Testis (tissue), 3 donors: Measurements from ENCODE around the gene MMP24. TPM values are rescaled to one million over a fixed set of nuclear protein-coding genes. Genes with fewer than 3 reads are reported as not detected.

Source experiments
- DNase-seq: peaks from one replicate; pipeline ENCODE4 v3.0.0-alpha.2; 2019
- H3K27ac ChIP-seq, 2 donors: fragments of 200-600 bp; sonication (generic); one replicate each; pipeline ENCODE4 v1.5.1; 2019
- H3K27me3 ChIP-seq: fragments of 200-600 bp; sonication (generic); one replicate; pipeline ENCODE4 v1.5.1; 2019
- H3K36me3 ChIP-seq: fragments of 200-600 bp; sonication (generic); one replicate; pipeline ENCODE4 v1.5.1; 2017; ENCODE audit warnings: low read depth; ENCODE audit errors: missing control alignments
- H3K4me1 ChIP-seq: fragments of 200-600 bp; sonication (generic); one replicate; pipeline ENCODE4 v1.5.1; 2019
- H3K4me3 ChIP-seq, 2 donors: fragments of 200-600 bp; sonication (generic); one replicate each; pipeline ENCODE4 v1.5.1; 2017 to 2019
- H3K9me3 ChIP-seq: fragments of 200-600 bp; sonication (generic); one replicate; pipeline ENCODE4 v1.5.1; 2017
- POLR2A ChIP-seq: fragments of 450-650 bp; IDR thresholded peaks from one replicate; pipeline ENCODE4 v1.6.1; 2017; ENCODE audit warnings: antibody characterized with exemption, mild to moderate bottlenecking, moderate library complexity
- WGBS, 2 donors: methylation state at CpG; one replicate each; pipeline ENCODE4 v1.1.5; 2018; 5-methylcytosine and 5-hydroxymethylcytosine counted together
- intact Hi-C: fragments of 100-400 bp; cut with DNase I; formaldehyde crosslinking; loops from one replicate; pipeline ENCODE4 v1.15.1; 2023; ENCODE audit warnings: low total_unique reads
- polyA plus RNA-seq: library from polyadenylated mRNA; stranded (reverse); fragments of 350-450 nt; fragmentation: Illumina TruSeq; extraction: RNeasy Lipid Tissue Mini Kit (QIAGEN cat#74804); gene quantifications from one replicate; pipeline ENCODE4 v1.2.3, GENCODE V29; 2014; ENCODE audit warnings: low read depth, low replicate concordance; ENCODE audit not compliant: insufficient read depth
- total RNA-seq, 2 donors: library from RNA; depleted of rRNA; stranded (reverse); fragments of >200 nt; gene quantifications; one replicate each; pipeline ENCODE4 v1.2.3, GENCODE V29; 2016
- TF ChIP-seq, protein P1 (sequence below), 3 experiments: fragments of 450-650 bp in 2 of 3; fragments of 200-600 bp in 1 of 3; sonication (generic) in 1 of 3; IDR thresholded peaks; one replicate each; pipeline ENCODE4 v1.5.1; 2016 to 2019; ENCODE audit warnings: antibody characterized with exemption in 3 of 3, mild to moderate bottlenecking in 2 of 3, moderate library complexity in 1 of 3

The MMP24 gene
- total and polyA plus RNA-seq, 3 donors from 2014 or later: 1.1 to 2.2 (median 1.1) TPM

DNA sequence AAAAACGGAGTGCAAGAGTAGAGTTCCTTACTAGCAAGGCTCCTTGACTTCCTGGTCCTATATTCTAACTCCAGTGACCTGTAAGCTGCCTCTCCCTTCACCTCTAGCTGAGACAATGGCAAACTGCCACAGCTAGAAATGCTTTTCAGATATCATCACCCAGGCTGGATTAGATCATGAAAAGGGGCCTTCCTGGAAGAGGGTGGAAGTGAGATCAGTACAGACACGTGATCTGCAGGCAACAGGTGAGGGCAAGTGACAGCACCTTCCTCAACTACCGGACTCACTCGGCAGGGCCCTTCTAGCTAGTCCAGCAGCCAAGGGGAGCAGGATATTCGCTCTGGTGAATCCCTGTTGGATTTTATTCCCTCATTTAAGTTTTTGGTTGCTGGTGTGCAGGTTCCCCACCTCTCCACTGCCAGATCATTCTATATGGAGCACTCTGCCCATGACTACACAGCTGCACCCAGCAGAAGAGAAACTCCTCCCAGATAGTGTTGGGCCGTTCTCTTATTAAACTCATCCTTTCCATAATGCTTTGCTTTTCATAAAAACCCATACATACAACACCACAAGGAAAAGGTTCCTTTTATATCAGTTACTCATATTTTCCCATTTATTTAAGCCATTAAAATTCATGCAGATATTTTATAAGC, 92.1 kb downstream of the MMP24 start:
- H3K27ac ChIP-seq: no peak overlapping the region
- no peaks in the 10 kb centered on the region for H3K36me3 ChIP-seq
- no peaks in the 10 kb centered on the region for H3K4me1 ChIP-seq
- H3K4me3 ChIP-seq: no peak overlapping the region
- no peaks in the 10 kb centered on the region for H3K9me3 ChIP-seq
- TF ChIP-seq, protein P1, sequence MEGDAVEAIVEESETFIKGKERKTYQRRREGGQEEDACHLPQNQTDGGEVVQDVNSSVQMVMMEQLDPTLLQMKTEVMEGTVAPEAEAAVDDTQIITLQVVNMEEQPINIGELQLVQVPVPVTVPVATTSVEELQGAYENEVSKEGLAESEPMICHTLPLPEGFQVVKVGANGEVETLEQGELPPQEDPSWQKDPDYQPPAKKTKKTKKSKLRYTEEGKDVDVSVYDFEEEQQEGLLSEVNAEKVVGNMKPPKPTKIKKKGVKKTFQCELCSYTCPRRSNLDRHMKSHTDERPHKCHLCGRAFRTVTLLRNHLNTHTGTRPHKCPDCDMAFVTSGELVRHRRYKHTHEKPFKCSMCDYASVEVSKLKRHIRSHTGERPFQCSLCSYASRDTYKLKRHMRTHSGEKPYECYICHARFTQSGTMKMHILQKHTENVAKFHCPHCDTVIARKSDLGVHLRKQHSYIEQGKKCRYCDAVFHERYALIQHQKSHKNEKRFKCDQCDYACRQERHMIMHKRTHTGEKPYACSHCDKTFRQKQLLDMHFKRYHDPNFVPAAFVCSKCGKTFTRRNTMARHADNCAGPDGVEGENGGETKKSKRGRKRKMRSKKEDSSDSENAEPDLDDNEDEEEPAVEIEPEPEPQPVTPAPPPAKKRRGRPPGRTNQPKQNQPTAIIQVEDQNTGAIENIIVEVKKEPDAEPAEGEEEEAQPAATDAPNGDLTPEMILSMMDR (IDR thresholded peaks at IDR 0.05): no peak
- TF ChIP-seq POLR2A: no peak
- intact Hi-C loops: no loop called here
- DNase-seq: no peak
- WGBS, 2 donors: 81 to 86% methylated on average over 6 of the region's 6 CpGs
- H3K27me3 ChIP-seq: no peaks in the 10 kb centered on the region

DNA sequence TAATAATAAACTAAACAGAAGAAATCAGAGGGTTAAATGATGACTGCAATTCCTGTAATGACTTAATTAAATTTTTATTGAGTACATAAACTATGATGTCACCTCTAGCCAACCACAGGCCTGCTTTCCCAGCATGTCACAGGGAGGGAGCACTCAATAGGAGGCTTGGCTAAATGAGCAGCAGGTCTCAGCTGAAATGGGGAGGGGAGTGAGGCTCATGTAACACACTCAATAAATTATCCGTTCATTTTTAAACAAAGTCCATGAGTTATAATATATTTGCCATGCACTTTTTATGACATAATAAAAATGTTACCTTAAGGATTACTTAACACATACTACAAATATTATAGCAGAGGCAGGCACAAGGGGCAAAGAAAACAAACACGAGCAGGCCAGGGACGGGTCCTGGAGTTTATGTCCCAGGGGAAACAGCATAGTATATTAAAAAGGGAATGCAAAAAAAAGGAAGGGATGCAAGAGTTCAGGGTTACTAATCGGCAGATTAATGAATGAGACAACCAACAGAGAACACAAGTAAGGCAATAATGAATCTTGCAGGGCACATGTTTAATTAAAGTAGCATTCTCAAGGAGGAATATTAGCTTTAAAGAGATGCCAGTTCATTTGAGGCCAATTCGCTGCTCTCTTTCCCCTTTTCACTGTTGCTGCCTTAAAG, 92.8 kb downstream of the MMP24 start:
- no peaks in the 10 kb centered on the region for H3K4me1 ChIP-seq
- no peaks in the 10 kb centered on the region for H3K9me3 ChIP-seq
- intact Hi-C loops: no loop called here
- no peaks in the 10 kb centered on the region for H3K36me3 ChIP-seq
- DNase-seq: no peak
- no peak for TF ChIP-seq POLR2A
- TF ChIP-seq, protein P1 (IDR thresholded peaks at IDR 0.05): no peak
- H3K27me3 ChIP-seq: no peaks in the 10 kb centered on the region
- H3K4me3 ChIP-seq: no peak overlapping the region
- H3K27ac ChIP-seq: no peak overlapping the region
- 67 to 74% methylated on average over 5 of the region's 5 CpGs for WGBS, 2 donors

DNA sequence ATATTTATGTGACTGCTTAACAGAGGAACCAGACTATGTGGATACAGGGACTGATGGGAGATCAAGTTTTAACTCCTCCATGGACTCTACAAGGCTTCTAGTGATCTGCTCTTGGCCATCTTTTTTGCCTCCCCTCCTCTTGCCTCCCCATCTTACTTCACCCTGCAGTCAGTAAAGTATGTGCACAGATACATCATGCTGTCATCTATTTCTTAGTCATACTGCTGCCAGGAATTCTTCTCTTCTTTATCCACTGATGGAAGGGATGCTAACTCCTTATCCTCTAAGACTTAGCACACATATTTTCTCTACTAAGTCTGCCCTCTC, 93.3 kb downstream of the MMP24 start:
- no peaks in the 10 kb centered on the region for H3K4me1 ChIP-seq
- no peak for TF ChIP-seq POLR2A
- TF ChIP-seq, protein P1 (IDR thresholded peaks at IDR 0.05): no peak
- intact Hi-C loops: no loop called here
- no peak overlapping the region for H3K27ac ChIP-seq
- DNase-seq: no peak
- H3K27me3 ChIP-seq: no peaks in the 10 kb centered on the region
- H3K4me3 ChIP-seq: no peak overlapping the region
- H3K9me3 ChIP-seq: no peaks in the 10 kb centered on the region
- H3K36me3 ChIP-seq: no peaks in the 10 kb centered on the region

DNA sequence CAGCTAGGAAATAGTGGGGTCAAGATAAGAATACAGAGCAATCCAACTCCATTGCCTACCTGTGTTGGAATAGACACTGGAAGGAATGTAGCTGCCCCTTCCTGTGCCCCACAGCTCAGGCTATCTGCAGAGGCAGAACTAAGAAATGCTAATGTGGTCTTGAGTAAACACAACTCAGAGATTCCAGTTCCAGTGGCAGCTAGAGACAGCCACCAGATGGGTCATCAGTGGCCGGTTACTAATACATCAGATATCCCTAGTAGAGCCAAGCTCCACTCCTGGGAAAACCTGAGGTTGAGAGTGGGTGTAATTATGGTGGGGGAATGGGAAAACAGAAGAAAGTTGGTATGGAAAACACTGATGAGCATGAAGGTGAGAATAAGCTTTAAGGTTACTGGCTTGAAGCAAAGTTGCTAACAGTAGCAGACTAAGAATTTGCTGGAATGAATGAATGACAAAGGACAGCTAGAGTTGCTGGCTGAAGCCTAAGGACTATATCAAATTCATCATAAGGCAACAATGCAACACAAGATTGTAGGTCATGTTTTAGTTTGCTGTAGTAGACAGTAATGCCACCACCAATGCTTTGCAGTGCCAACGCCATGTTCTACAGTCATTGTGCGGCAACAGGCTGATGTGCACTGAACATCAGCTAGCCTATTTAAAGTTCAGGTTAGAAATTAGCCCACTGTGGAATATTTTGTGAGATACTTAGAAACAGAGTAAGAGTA, 94.1 kb downstream of the MMP24 start:
- intact Hi-C loops: no loop called here
- no peak overlapping the region for H3K4me3 ChIP-seq
- H3K4me1 ChIP-seq: no peaks in the 10 kb centered on the region
- H3K36me3 ChIP-seq: no peaks in the 10 kb centered on the region
- TF ChIP-seq, protein P1 (IDR thresholded peaks at IDR 0.05): no peak
- TF ChIP-seq POLR2A: no peak
- H3K27ac ChIP-seq: no peak overlapping the region
- no peaks in the 10 kb centered on the region for H3K27me3 ChIP-seq
- DNase-seq: no peak
- WGBS, 2 donors: 91% methylated on average over 3 of the region's 3 CpGs
- no peaks in the 10 kb centered on the region for H3K9me3 ChIP-seq
